Astrocyte (in vitro differentiated cells and primary cell): ENCODE results near the gene GRIK5.

Experiments
- EZH2 ChIP-seq: IDR thresholded peaks from 2 replicates; pipeline ENCODE4 v1.6.1; 2012; ENCODE audit warnings: mild to moderate bottlenecking, low read length, inconsistent platforms; ENCODE audit not compliant: insufficient read depth
- TF ChIP-seq, protein P1 (sequence below): IDR thresholded peaks from 2 replicates; pipeline ENCODE4 v1.5.1; 2011; ENCODE audit warnings: low read depth, mild to moderate bottlenecking, inconsistent platforms, low read length, moderate library complexity; ENCODE audit not compliant: insufficient read depth

DNA sequence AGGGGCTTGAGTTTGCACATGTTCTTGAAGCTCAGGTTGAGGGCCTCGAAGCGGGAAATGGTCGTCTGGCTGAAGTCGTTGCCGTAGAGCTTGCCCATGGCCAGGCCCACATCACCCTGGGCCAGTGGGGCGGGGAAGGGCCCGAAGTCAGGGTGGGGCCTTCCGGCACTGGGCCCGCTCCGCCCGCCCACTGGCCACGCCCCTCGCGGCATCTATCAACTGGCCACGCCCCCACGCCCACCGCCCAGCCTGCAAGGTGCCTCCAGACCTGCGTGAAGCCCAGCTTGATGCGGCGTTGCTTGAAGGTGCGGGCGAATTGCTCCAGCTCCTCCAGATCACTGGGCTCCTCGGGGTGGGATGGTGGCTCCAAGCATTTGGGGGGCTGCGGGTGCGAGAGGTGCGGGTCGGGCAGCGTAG lies 25.8 kb upstream of the GRIK5 start:
- TF ChIP-seq, protein P1, sequence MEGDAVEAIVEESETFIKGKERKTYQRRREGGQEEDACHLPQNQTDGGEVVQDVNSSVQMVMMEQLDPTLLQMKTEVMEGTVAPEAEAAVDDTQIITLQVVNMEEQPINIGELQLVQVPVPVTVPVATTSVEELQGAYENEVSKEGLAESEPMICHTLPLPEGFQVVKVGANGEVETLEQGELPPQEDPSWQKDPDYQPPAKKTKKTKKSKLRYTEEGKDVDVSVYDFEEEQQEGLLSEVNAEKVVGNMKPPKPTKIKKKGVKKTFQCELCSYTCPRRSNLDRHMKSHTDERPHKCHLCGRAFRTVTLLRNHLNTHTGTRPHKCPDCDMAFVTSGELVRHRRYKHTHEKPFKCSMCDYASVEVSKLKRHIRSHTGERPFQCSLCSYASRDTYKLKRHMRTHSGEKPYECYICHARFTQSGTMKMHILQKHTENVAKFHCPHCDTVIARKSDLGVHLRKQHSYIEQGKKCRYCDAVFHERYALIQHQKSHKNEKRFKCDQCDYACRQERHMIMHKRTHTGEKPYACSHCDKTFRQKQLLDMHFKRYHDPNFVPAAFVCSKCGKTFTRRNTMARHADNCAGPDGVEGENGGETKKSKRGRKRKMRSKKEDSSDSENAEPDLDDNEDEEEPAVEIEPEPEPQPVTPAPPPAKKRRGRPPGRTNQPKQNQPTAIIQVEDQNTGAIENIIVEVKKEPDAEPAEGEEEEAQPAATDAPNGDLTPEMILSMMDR, result no peak
- no peak for TF ChIP-seq EZH2
